ENCODE measurements around the gene SEC16A.
"Not testable (repeated sequence)": the region's sequence is repeated elsewhere in the genome, so short reads cannot be mapped to it uniquely, and the experiment has no call there.

SEC16A gene

DNA sequence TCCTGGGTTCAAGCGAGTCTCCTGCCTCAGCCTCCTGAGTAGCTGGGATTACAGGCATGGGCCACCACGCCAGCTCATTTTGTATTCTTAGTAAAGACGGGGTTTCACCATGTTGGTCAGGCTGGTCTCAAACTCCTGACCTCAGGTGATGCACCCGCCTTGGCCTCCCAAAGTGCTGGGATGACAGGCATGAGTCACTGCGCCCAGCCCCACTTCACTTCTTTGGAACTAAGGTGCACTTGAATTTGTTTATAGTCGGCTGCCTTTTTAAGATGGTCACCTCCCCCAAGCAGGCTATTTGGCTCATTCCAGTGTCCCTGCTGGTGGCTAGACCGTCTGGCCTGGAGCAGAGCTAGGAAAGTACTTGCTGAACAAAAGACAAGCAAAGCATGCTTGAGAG lies 57.5 kb downstream of the SEC16A start:
- H3K36me3 ChIP-seq (ENCODE audit: control insufficient read depth, insufficient read depth, low read length): peaks cover 44% of the 10 kb centered on the region
- not testable (repeated sequence) for H3K4me3 ChIP-seq (ENCODE audit: low read depth, low read length); H3K9me3 ChIP-seq (ENCODE audit: control insufficient read depth, insufficient read depth, low read length); H3K27me3 ChIP-seq (ENCODE audit: control insufficient read depth, insufficient read depth, low read length); H3K9ac ChIP-seq (ENCODE audit: low read depth, low read length); H3K4me1 ChIP-seq (ENCODE audit: control insufficient read depth, insufficient read depth, low read length)

DNA sequence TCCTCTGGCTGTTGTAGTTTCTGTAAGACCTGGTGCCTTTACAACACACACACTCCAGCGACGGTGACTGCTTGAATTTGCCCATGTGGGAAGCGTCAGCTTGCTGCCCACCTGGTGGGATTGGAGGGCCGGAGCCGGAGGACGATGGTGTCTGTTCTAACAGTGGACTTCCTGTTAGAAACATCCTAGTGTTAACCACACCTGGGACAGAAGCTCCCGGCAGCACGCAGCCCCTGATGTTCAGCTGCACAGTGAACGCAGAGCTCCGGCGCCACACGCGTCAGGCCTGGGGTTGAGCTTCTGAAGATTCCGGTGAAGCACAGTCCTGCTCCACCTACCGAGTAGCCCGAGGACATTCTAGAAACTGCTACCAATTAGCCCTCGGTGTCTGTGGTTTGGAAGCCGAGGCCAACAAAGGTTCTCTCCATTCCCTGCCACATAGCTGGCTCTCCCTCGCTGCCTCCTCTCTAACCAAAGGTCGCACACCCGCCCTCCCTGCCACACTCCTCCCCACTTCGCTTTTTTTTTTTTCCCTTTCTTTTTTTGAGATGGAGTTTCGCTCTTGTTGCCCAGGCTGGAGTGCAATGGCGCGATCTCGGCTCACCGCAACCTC lies 58.0 kb downstream of the SEC16A start:
- peaks cover 44% of the 10 kb centered on the region for H3K36me3 ChIP-seq (ENCODE audit: control insufficient read depth, insufficient read depth, low read length)
- no peak overlapping the region for H3K9ac ChIP-seq (ENCODE audit: low read depth, low read length)
- H3K9me3 ChIP-seq (ENCODE audit: control insufficient read depth, insufficient read depth, low read length): no peaks in the 10 kb centered on the region
- no peaks in the 10 kb centered on the region for H3K27me3 ChIP-seq (ENCODE audit: control insufficient read depth, insufficient read depth, low read length)
- no peaks in the 10 kb centered on the region for H3K4me1 ChIP-seq (ENCODE audit: control insufficient read depth, insufficient read depth, low read length)
- H3K4me3 ChIP-seq (ENCODE audit: low read depth, low read length): no peak overlapping the region

DNA sequence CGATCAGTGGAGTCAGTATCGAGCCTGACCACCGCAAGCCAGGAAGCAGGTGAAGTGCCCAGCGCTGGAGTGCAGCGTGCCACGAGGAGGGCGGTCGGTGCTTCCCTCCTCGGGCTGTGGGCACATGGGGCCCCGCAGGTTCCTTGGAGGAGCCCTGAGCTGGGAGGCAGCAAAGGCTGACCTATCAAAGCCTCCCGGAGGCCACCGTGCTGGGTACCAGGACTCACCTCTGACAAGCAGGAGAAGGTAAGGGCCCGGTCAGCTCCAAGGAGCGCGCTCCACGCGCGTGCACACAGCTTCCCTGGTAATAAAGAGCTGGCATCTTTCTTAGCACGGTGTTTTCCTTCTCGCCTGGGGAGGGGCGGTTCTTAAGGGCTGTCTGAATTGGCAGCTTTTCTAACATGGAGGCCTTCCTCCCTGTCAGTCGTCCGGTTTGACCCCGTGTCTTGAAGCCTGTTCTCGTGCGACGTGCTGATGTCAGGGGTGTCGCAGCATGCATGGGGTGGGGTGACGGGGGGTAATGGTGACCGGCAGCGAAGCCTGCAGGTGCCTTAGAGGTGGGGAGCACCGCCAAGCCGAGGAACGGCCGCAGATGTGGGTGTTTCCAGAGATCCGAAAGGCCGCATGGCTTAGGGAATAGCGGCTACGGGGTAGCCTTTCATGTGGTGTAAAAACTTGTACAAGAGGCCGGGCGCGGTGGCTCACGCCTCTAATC lies 59.3 kb downstream of the SEC16A start:
- H3K36me3 ChIP-seq (ENCODE audit: control insufficient read depth, insufficient read depth, low read length): peaks cover 46% of the 10 kb centered on the region
- H3K9ac ChIP-seq (ENCODE audit: low read depth, low read length): no peak overlapping the region
- H3K4me1 ChIP-seq (ENCODE audit: control insufficient read depth, insufficient read depth, low read length): no peaks in the 10 kb centered on the region
- H3K4me3 ChIP-seq (ENCODE audit: low read depth, low read length): no peak overlapping the region
- no peaks in the 10 kb centered on the region for H3K9me3 ChIP-seq (ENCODE audit: control insufficient read depth, insufficient read depth, low read length)
- H3K27me3 ChIP-seq (ENCODE audit: control insufficient read depth, insufficient read depth, low read length): no peaks in the 10 kb centered on the region

DNA sequence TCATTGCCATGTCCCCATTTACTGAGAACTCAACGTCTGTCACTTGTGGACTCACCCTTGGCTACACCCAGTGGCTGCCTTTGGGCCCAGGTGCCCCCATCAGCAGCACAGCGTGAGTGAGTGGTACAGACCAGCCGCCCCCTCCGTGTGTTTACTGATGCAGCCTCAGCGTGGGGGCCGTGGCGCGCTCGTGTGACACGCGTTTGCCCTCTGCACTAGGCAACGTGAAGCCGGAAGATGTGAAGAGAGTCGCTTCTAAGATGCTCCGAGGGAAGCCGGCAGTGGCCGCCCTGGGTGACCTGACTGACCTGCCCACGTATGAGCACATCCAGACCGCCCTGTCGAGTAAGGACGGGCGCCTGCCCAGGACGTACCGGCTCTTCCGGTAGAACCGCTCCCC lies 60.0 kb downstream of the SEC16A start:
- H3K9me3 ChIP-seq (ENCODE audit: control insufficient read depth, insufficient read depth, low read length): no peaks in the 10 kb centered on the region
- no peak overlapping the region for H3K9ac ChIP-seq (ENCODE audit: low read depth, low read length)
- H3K4me1 ChIP-seq (ENCODE audit: control insufficient read depth, insufficient read depth, low read length): no peaks in the 10 kb centered on the region
- peaks cover 53% of the 10 kb centered on the region for H3K36me3 ChIP-seq (ENCODE audit: control insufficient read depth, insufficient read depth, low read length)
- H3K27me3 ChIP-seq (ENCODE audit: control insufficient read depth, insufficient read depth, low read length): no peaks in the 10 kb centered on the region
- H3K4me3 ChIP-seq (ENCODE audit: low read depth, low read length): no peak overlapping the region

DNA sequence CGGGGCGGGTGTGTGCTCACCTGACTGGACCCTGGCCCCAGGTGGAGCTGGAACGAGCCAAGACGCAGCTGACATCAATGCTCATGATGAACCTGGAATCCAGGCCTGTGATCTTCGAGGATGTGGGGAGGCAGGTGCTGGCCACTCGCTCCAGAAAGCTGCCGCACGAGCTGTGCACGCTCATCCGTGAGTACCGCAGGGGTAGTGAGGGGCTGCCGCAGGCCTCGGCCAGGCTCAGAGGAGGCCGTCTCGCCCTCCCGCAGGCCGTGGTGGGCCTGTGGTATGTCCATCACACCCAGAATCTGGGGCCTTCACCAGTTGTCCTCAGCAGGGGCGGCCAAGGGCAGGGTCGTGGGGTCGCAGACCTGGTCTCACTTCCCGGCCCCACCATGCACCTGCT lies 61.0 kb downstream of the SEC16A start:
- Histone ChIP-seq H3K9ac (ENCODE audit: low read depth, low read length) (no peak overlapping the region), H3K36me3 (ENCODE audit: control insufficient read depth, insufficient read depth, low read length) (peaks cover 60% of the 10 kb centered on the region), H3K27me3 (ENCODE audit: control insufficient read depth, insufficient read depth, low read length) (no peaks in the 10 kb centered on the region), H3K4me3 (ENCODE audit: low read depth, low read length) (no peak overlapping the region), H3K4me1 (ENCODE audit: control insufficient read depth, insufficient read depth, low read length) (no peaks in the 10 kb centered on the region), H3K9me3 (ENCODE audit: control insufficient read depth, insufficient read depth, low read length) (no peaks in the 10 kb centered on the region)

DNA sequence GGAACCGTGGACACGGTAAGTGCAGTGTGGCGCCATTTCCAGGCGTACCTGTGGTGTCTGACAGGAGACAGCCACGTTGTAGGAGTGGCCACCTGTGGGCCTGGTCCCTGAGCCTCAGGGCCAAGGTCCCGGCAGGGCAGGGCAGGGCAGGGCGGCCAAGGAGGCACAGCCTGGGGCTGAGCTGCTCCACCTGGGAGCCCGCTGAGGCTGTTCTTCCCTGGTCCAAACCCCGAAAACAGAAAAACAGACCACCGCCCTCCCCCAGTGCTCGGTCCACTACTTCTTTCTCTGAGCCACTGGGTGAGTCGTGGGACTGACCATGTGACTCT lies 63.8 kb downstream of the SEC16A start:
- H3K9ac ChIP-seq (ENCODE audit: low read depth, low read length): no peak overlapping the region
- H3K4me3 ChIP-seq (ENCODE audit: low read depth, low read length): no peak overlapping the region
- peaks cover 79% of the 10 kb centered on the region for H3K36me3 ChIP-seq (ENCODE audit: control insufficient read depth, insufficient read depth, low read length)
- H3K4me1 ChIP-seq (ENCODE audit: control insufficient read depth, insufficient read depth, low read length): no peaks in the 10 kb centered on the region
- H3K9me3 ChIP-seq (ENCODE audit: control insufficient read depth, insufficient read depth, low read length): no peaks in the 10 kb centered on the region
- no peaks in the 10 kb centered on the region for H3K27me3 ChIP-seq (ENCODE audit: control insufficient read depth, insufficient read depth, low read length)

DNA sequence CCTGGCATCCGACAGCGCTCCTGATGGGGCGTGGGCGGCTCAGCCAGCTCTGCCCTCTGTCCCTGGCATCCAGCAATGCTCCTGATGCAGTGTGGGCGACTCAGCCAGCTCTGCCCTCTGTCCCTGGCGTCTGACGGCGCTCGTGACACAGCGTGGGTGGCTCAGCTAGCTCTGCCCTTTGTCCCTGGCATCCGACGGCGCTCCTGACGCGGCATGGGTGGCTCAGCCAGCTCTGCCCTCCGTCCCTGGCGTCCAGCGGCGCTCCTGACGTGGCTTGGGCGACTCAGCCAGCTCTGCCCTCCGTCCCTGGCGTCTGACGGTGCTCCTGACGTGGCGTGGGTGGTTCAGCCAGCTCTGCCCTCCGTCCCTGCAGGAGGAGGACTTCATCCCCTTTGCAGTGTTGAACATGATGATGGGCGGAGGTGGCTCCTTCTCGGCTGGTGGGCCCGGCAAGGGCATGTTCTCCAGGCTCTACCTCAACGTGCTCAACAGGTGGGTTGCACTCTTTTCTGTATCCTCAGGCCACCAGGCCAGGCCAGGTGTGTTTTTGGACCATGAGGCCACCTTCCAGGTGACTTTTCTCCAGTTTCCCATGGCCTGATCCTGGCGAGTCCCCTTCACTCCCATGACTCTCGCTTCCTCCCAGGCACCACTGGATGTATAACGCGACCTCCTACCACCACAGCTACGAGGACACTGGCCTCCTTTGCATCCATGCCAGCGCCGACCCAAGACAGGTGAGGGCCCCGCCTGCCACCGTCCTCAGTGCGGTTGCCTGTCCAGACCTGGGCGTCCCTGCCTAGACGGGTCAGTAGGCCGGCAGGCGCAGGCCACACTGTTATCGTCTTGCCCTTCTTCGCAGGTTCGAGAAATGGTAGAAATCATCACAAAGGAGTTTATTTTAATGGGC lies 64.4 kb downstream of the SEC16A start:
- no peak overlapping the region for H3K9ac ChIP-seq (ENCODE audit: low read depth, low read length)
- H3K9me3 ChIP-seq (ENCODE audit: control insufficient read depth, insufficient read depth, low read length): no peaks in the 10 kb centered on the region
- H3K27me3 ChIP-seq (ENCODE audit: control insufficient read depth, insufficient read depth, low read length): no peaks in the 10 kb centered on the region
- H3K36me3 ChIP-seq (ENCODE audit: control insufficient read depth, insufficient read depth, low read length): peaks cover 81% of the 10 kb centered on the region
- no peaks in the 10 kb centered on the region for H3K4me1 ChIP-seq (ENCODE audit: control insufficient read depth, insufficient read depth, low read length)
- H3K4me3 ChIP-seq (ENCODE audit: low read depth, low read length): no peak overlapping the region

DNA sequence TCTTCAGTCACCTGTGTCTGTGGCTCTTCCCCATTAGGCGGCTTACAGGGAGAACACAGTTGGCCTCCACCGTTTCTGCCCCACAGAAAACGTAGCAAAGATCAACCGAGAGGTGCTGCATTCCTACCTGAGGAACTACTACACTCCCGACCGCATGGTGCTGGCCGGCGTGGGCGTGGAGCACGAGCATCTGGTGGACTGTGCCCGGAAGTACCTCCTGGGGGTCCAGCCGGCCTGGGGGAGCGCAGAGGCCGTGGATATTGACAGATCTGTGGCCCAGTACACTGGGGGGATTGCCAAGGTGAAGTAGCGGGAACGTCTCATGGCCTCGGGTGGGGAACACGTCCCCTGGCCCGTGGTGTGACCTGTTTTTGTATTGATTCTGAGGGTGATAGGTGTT lies 65.9 kb downstream of the SEC16A start:
- no peaks in the 10 kb centered on the region for H3K9me3 ChIP-seq (ENCODE audit: control insufficient read depth, insufficient read depth, low read length)
- no peaks in the 10 kb centered on the region for H3K4me1 ChIP-seq (ENCODE audit: control insufficient read depth, insufficient read depth, low read length)
- H3K27me3 ChIP-seq (ENCODE audit: control insufficient read depth, insufficient read depth, low read length): no peaks in the 10 kb centered on the region
- no peak overlapping the region for H3K4me3 ChIP-seq (ENCODE audit: low read depth, low read length)
- H3K9ac ChIP-seq (ENCODE audit: low read depth, low read length): no peak overlapping the region
- peaks cover 73% of the 10 kb centered on the region for H3K36me3 ChIP-seq (ENCODE audit: control insufficient read depth, insufficient read depth, low read length)

DNA sequence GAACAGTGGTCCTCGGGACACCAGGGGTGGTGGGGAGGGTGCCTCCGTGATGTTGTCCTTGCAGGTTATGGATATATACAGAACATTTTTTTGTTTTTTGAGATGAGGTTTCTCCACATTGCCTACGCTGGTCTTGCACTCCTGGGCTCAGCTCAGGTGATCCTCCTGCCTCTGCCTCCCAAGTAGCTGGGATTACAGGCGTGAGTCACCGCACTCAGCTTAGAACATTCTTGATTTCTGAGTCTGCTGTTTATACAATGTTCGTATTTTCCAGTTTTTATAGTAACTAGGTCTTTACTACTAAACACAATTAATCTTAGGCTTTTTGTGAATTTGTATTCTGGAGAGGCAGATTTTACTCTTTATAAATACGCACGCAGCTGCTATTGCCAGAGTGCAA lies 66.4 kb downstream of the SEC16A start:
- Histone ChIP-seq H3K9me3 (ENCODE audit: control insufficient read depth, insufficient read depth, low read length) (no peaks in the 10 kb centered on the region), H3K4me3 (ENCODE audit: low read depth, low read length) (no peak overlapping the region), H3K4me1 (ENCODE audit: control insufficient read depth, insufficient read depth, low read length) (peaks cover 2% of the 10 kb centered on the region), H3K36me3 (ENCODE audit: control insufficient read depth, insufficient read depth, low read length) (peaks cover 71% of the 10 kb centered on the region), H3K27me3 (ENCODE audit: control insufficient read depth, insufficient read depth, low read length) (no peaks in the 10 kb centered on the region), H3K9ac (ENCODE audit: low read depth, low read length) (no peak overlapping the region)

DNA sequence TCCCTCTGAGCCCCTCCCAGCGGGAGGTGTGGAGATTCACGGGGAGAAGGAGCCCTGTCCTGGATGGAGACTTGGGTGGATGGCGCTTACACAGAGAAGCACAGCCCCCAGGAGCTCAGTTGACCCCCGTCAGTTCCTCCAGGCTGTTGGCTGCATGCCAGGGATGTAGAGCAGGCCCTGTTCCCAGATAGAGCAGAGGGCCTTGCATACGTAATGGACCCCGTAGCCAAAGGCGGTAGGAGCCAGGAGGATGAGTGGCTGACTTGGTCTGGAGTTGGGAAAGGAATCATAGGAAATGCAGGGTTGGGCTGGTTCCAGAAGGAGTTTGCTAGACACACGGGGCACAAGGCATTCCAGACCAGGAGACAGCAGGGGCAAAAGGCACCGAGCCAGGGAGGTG lies 69.9 kb downstream of the SEC16A start:
- no peak overlapping the region for H3K4me3 ChIP-seq (ENCODE audit: low read depth, low read length)
- peaks cover 57% of the 10 kb centered on the region for H3K36me3 ChIP-seq (ENCODE audit: control insufficient read depth, insufficient read depth, low read length)
- H3K4me1 ChIP-seq (ENCODE audit: control insufficient read depth, insufficient read depth, low read length): peaks cover 4% of the 10 kb centered on the region
- no peaks in the 10 kb centered on the region for H3K27me3 ChIP-seq (ENCODE audit: control insufficient read depth, insufficient read depth, low read length)
- no peaks in the 10 kb centered on the region for H3K9me3 ChIP-seq (ENCODE audit: control insufficient read depth, insufficient read depth, low read length)
- no peak overlapping the region for H3K9ac ChIP-seq (ENCODE audit: low read depth, low read length)

DNA sequence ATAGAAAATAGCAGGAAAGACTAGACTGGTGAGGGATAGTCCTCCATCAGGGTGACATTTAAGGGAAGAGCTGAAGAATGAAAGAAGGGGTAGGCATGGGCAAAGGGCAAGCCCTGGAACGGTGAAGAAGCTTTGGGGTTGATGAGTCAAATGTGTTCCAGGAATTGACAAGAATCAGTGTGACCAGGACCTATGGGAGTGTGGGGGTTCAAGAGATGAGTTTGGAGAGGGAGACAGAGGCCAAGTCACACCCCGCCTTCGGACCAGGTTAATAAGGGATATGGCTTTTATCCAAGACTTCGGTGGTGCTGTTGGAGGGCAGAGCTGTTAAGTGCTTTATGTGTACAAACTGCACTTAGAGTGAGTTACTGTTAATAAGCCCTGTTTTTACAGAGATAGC lies 71.5 kb downstream of the SEC16A start:
- H3K36me3 ChIP-seq (ENCODE audit: control insufficient read depth, insufficient read depth, low read length): peaks cover 58% of the 10 kb centered on the region

More for the DNA sequence above, 71.5 kb downstream of the SEC16A start:
- peak overlapping the region; percentile 96 for H3K9ac ChIP-seq (ENCODE audit: low read depth, low read length)
- peak overlapping the region; percentile 94 for H3K4me3 ChIP-seq (ENCODE audit: low read depth, low read length)
- no peaks in the 10 kb centered on the region for H3K9me3 ChIP-seq (ENCODE audit: control insufficient read depth, insufficient read depth, low read length)
- no peaks in the 10 kb centered on the region for H3K27me3 ChIP-seq (ENCODE audit: control insufficient read depth, insufficient read depth, low read length)
- H3K4me1 ChIP-seq (ENCODE audit: control insufficient read depth, insufficient read depth, low read length): peaks cover 4% of the 10 kb centered on the region
